ENCODE results near the gene NEDD9. TPM values are rescaled to one million over a fixed set of nuclear protein-coding genes. Genes with fewer than 3 reads are reported as not detected.

NEDD9 gene
- total and polyA plus RNA-seq, 2 of the 13 experiments (the other 11 are each of a cell fraction or from before 2014, with no cell fraction given) = 27.1 to 389 TPM

- peak in 1 of 2 experiments; percentile 88; a peak in 3 of 4 replicates for TF ChIP-seq HMGXB4 (CRISPR knock-in tag; IDR thresholded peaks at IDR 0.05; ENCODE audit: borderline replicate concordance in 1 of 2, low read depth in 1 of 2)
- TF ChIP-seq ZNF281 (CRISPR knock-in tag; IDR thresholded peaks at IDR 0.05; ENCODE audit: borderline replicate concordance) = 0 out of 2 replicates have a peak, but pooled peaks have one; percentile 36
- peak; percentile 49; the same call in 1 of the 2 replicates for TF ChIP-seq ARID3A (IDR thresholded peaks at IDR 0.05; ENCODE audit: low read depth, low read length)
- no peak; the same call in 1 of the 2 replicates for TF ChIP-seq ZBTB43 (CRISPR knock-in tag; conservative IDR thresholded peaks at IDR 0.05)
- no peak for TF ChIP-seq LBX2 (CRISPR knock-in tag; IDR thresholded peaks at IDR 0.05; ENCODE audit: borderline replicate concordance)
These were observed at the start of gene NEDD9 (continued) for GRCh38 chr6:11232193-11232769.

All from HepG2 (cell line).